CD4-positive, alpha-beta T cell treated with Interleukin-4 for 4 hours (primary cell): ENCODE results near the gene CCDC33.

ENCODE experiments used
- DNase-seq: peaks from one replicate; pipeline ENCODE4 v3.0.0-alpha.2; 2020

The CCDC33 gene

GRCh38 chr15:74209560-74209958 is 26.6 kb upstream of the CCDC33 start:
- DNase-seq = no peak

GRCh38 chr15:74209997-74210671 is 26.0 kb upstream of the CCDC33 start:
- no peak for DNase-seq

- DNase-seq = no peak
Measured at GRCh38 chr15:74210729-74211128, 25.4 kb upstream of the CCDC33 start.

- no peak for DNase-seq
Measured at GRCh38 chr15:74211656-74212055, 24.5 kb upstream of the CCDC33 start.

- no peak for DNase-seq
Measured at GRCh38 chr15:74212494-74212893, 23.6 kb upstream of the CCDC33 start.

- DNase-seq = no peak
Measured at GRCh38 chr15:74213858-74214284, 22.3 kb upstream of the CCDC33 start.

GRCh38 chr15:74214324-74215021 is 21.7 kb upstream of the CCDC33 start:
- DNase-seq = no peak

GRCh38 chr15:74215958-74216357 is 20.2 kb upstream of the CCDC33 start:
- DNase-seq = no peak

- DNase-seq = no peak
Measured at GRCh38 chr15:74216949-74217348, 19.2 kb upstream of the CCDC33 start.

- no peak for DNase-seq
Measured at GRCh38 chr15:74217907-74218885, 17.9 kb upstream of the CCDC33 start.

GRCh38 chr15:74220475-74221248 is 15.5 kb upstream of the CCDC33 start:
- DNase-seq = no peak

- DNase-seq = no peak
Measured at GRCh38 chr15:74221399-74222239, 14.5 kb upstream of the CCDC33 start.

- DNase-seq = no peak
Measured at GRCh38 chr15:74222240-74223119, 13.6 kb upstream of the CCDC33 start.

- no peak for DNase-seq
Measured at GRCh38 chr15:74225928-74226327, 10.2 kb upstream of the CCDC33 start.

GRCh38 chr15:74226761-74227540 is 9.2 kb upstream of the CCDC33 start:
- DNase-seq = no peak

- DNase-seq = no peak
Measured at GRCh38 chr15:74227968-74228722, 8.0 kb upstream of the CCDC33 start.

- no peak for DNase-seq
Measured at GRCh38 chr15:74228723-74229081, 7.4 kb upstream of the CCDC33 start.

- no peak for DNase-seq
Measured at GRCh38 chr15:74229686-74230085, 6.4 kb upstream of the CCDC33 start.

GRCh38 chr15:74231475-74231874 is 4.7 kb upstream of the CCDC33 start:
- no peak for DNase-seq
